ENCODE results near the gene PHEX. TPM values are rescaled to one million over a fixed set of nuclear protein-coding genes. Genes with fewer than 3 reads are reported as not detected.

The PHEX gene
- polyA plus RNA-seq, 3 donors = 0.03 TPM; not detected in 2

GRCh38 chrX:22105971-22106370, 73.8 kb downstream of the PHEX start:
- Histone ChIP-seq H3K79me2 (ENCODE audit: insufficient read depth, low read length) (no peaks in the 10 kb centered on the region), H3K4me1 (ENCODE audit: control insufficient read depth in 1 of 2, insufficient read depth in 2 of 2, low read length in 2 of 2) (no peaks in the 10 kb centered on the region), H3K9me3 (replicated peaks in 1 of 2; ENCODE audit: control insufficient read depth in 1 of 2, insufficient read depth in 1 of 2, low read length in 2 of 2) (no peaks in the 10 kb centered on the region), H4K20me1 (ENCODE audit: insufficient read depth, low read length) (no peaks in the 10 kb centered on the region), H3K27ac (ENCODE audit: low read depth in 1 of 2, low read length in 2 of 2) (no peak overlapping the region), H3K27me3 (ENCODE audit: control insufficient read depth in 2 of 2, insufficient read depth in 2 of 2, low read length in 2 of 2) (no peaks in the 10 kb centered on the region), H3K4me3 (replicated peaks in 1 of 3; ENCODE audit: low read depth in 2 of 3, low read length in 3 of 3) (no peak overlapping the region), H3K9ac (ENCODE audit: insufficient read depth, low read length, poor library complexity, severe bottlenecking) (no peak overlapping the region), H3K4me2 (replicated peaks; ENCODE audit: extremely low read depth, low read length, poor library complexity, severe bottlenecking) (no peak overlapping the region), H3K36me3 (replicated peaks in 1 of 2; ENCODE audit: control insufficient read depth in 1 of 2, insufficient read depth in 2 of 2, low read length in 2 of 2) (no peaks in the 10 kb centered on the region), H2AFZ (ENCODE audit: insufficient read depth, low read depth, low read length, poor library complexity, severe bottlenecking) (no peak overlapping the region)
- Mint-ChIP-seq H3K36me3 (no peaks in the 10 kb centered on the region), H3K27me3 (ENCODE audit: low read depth in 3 of 3) (peaks cover 0 to 7% (median 3%) of the 10 kb centered on the region in 3 donors), H3K9me3 (peaks cover 0 to 7% (median 0%) of the 10 kb centered on the region in 7 donors), H3K4me1 (no peaks in the 10 kb centered on the region), H3K27ac (no peak overlapping the region), H3K4me3 (no peak overlapping the region)
- intact Hi-C loops (cut with micrococcal nuclease) = no loop called here
- no peak for DNase-seq
- no peak for TF ChIP-seq CTCF (IDR thresholded peaks at IDR 0.05)
- WGBS (ENCODE audit: insufficient coverage) = no CpG with 5 or more reads among the region's 2 CpGs

DNA sequence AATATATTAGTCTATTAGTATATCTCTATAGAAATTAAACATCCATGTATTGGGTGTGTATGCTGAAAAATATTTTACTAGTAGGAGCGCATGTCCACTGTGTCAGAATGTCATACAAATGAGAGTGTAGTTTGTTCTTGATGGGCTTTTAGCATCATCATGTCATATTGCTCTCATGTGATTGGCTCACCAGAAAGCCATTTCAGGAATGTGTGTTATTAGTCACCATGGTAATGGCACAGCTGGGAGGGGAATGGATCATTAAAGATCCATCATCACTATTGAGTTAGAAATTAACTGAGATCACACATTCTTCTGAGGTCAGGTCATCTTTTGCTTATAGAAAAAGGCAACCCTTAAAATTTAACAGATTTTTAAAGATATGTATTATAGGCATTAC, 77.3 kb downstream of the PHEX start:
- H3K4me1 Mint-ChIP-seq = no peaks in the 10 kb centered on the region
- Histone ChIP-seq H3K27ac (ENCODE audit: low read depth in 1 of 2, low read length in 2 of 2) (no peak overlapping the region), H4K20me1 (ENCODE audit: insufficient read depth, low read length) (no peaks in the 10 kb centered on the region), H3K4me3 (replicated peaks in 1 of 3; ENCODE audit: low read depth in 2 of 3, low read length in 3 of 3) (no peak overlapping the region), H3K36me3 (replicated peaks in 1 of 2; ENCODE audit: control insufficient read depth in 1 of 2, insufficient read depth in 2 of 2, low read length in 2 of 2) (no peaks in the 10 kb centered on the region), H3K9ac (ENCODE audit: insufficient read depth, low read length, poor library complexity, severe bottlenecking) (no peak overlapping the region), H3K4me1 (ENCODE audit: control insufficient read depth in 1 of 2, insufficient read depth in 2 of 2, low read length in 2 of 2) (no peaks in the 10 kb centered on the region), H3K79me2 (ENCODE audit: insufficient read depth, low read length) (no peaks in the 10 kb centered on the region), H3K4me2 (replicated peaks; ENCODE audit: extremely low read depth, low read length, poor library complexity, severe bottlenecking) (no peak overlapping the region), H3K9me3 (replicated peaks in 1 of 2; ENCODE audit: control insufficient read depth in 1 of 2, insufficient read depth in 1 of 2, low read length in 2 of 2) (no peaks in the 10 kb centered on the region), H3K27me3 (ENCODE audit: control insufficient read depth in 2 of 2, insufficient read depth in 2 of 2, low read length in 2 of 2) (no peaks in the 10 kb centered on the region), H2AFZ (ENCODE audit: insufficient read depth, low read depth, low read length, poor library complexity, severe bottlenecking) (no peak overlapping the region)
- H3K9me3 Mint-ChIP-seq = peaks cover 0 to 5% (median 0%) of the 10 kb centered on the region in 7 donors
- no peaks in the 10 kb centered on the region for H3K36me3 Mint-ChIP-seq
- H3K27ac Mint-ChIP-seq = no peak overlapping the region
- intact Hi-C loops (cut with micrococcal nuclease) = no loop called here
- no peak for TF ChIP-seq CTCF (IDR thresholded peaks at IDR 0.05)
- H3K4me3 Mint-ChIP-seq = no peak overlapping the region
- DNase-seq = no peak
- no CpG with 5 or more reads among the region's 1 CpG for WGBS (ENCODE audit: insufficient coverage)
- H3K27me3 Mint-ChIP-seq (ENCODE audit: low read depth in 3 of 3) = peaks cover 0 to 5% (median 4%) of the 10 kb centered on the region in 3 donors
